Stimulated activated CD4-positive, alpha-beta T cell treated with anti-CD3 and anti-CD28 coated beads, Interleukin-2, amount 100 ng/mL, for 4 hours (primary cell): ENCODE measurements around the gene CCDC110.
"Not testable (repeated sequence)": the region's sequence is repeated elsewhere in the genome, so short reads cannot be mapped to it uniquely, and the experiment has no call there.

ENCODE experiments used
- DNase-seq: peaks from one replicate; pipeline ENCODE4 v3.0.0-alpha.2; 2020; ENCODE audit warnings: low read depth

Gene CCDC110

DNA sequence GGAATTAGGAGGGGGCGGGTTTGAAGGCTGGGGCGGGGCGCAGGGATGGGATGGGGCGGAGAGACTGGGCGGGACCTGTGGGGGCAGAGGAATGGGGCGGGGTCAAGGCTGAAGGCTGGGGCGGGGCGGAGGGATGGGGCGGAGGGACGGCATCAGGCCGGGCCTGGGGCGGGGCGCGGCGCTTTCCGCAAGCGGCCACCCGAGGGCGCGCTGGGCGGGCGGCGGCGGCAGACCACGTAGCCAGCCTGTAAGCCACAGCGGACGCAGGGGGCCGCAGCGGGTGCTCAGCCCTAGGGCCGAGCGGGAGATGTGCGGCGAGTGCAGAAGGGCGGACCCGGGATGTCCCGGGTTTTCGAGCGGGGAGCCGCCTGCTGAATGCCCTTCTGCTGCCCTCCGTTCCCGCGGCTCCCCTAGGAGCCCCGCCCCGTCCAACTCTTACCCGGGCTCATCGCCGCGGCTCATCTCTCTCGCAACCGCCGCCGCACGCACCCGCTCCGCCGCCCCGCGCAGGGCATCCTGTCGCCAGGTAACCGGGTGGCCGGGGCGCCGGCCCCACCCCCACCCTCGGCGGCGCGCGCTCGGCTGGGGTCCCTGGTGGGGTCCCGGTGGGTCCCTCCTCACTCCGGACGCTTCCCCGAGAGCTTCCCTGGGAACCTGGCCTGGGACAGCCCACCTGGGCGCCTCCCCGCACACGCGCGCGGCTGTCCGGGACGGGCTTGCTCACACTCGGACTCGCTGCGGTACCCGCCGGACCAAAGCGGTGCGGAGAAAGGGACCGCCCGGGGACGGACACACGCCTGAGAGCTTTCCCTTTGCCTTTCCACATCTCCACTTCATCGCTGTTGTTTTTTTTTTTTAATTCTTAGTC lies at the start of gene CCDC110:
TSS of gene CCDC110 (minus strand) at position 499 of the 868 bp plus-strand sequence. CDS start at position 449, 50 bp downstream.
- DNase-seq: peak; percentile 91

DNA sequence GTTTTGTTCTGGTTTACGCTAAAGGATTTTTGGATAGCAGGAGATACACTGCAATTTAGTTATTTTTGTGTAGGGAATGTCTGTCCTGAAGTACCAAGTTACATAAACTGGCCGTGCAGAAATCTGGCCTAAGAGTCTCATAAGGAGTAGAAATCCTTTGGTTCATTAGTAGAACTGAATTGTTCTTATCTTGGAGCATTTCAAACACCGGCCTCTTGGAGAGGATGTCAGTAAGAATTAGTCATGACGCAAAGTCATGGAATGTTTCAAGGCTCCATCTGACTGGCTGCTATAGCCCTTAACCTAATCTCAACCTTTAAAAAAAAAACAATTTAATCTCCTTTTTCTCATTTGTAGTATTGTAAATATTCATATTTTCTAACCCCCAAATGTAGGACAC lies 48.6 kb upstream of the CCDC110 start:
- DNase-seq: no peak

DNA sequence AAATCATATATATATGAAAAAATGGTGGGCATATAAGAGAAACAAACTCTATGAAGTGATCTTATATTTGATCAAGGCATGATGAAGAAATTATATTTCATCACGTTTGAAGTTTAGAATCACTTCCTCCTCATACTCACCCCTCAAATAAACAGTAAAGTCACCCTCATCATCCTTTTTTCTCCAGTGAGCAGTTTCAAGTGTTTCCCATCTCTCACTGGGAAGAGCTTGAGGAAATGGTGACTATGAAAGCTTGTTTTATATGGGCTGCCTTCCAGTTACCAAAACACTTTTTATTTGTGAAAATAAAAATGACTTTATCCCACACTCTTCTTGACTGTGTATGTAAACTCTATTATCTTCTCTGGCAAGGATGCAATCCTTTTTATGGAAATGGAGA lies 47.0 kb upstream of the CCDC110 start:
- DNase-seq: no peak

DNA sequence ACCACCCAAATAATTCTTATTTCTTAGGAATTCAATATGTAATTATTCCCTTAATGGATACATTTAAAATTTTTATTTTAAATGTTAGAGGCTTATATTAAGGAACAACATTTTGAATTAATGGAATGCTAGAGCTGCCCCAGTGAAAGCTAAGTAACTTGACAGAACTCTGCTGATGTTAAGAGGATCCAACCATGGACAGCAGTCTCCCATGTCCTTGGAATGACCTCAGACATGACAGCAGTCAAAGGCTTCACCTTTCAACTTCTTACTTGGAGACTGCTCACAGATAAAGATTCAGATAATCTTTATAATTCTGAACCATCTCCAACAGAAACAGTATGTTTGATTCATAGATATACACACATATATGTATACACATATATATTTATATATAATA lies 46.5 kb upstream of the CCDC110 start:
- no peak for DNase-seq

DNA sequence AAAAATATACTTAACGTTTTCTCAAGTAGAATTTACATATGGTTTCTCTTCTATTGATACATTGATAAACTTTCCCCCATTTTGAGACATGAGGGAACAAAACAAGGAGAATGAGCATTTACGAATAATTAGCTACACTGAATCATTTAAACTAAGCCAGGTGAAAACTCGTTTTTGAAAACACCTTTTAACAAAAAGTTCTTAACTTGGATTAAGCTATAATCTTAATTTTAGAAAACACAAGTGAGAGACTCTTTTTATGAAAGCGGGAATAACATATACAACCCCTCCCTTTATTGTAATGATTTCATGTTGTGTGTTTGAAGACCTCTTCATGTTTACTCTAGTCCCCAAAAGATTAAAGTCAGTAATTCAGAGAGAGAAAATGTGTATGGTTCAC lies 43.7 kb upstream of the CCDC110 start:
- DNase-seq: no peak

DNA sequence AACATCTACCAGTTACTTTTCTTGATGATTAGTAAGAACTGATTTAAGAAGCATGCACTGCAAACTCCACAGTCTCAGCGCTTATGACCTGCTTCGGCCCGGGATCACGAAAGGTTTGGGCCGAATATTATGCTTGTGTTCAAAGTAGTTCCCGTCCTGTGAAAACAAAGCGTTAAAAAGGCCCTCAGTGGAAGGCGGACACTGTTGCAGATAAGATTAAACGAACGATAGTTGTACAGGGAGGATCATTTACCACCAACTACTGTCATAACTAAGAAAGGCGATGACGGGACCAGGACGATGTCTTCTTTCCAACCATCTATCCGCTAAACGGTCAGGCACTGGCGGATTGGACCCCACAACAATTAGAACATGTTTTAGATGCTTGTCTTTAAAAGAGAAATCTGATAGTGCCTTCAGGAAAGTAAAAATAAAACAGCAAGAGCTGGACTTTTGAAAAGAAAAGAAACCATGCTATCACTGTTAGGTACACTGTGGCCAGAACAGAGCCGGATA lies 42.7 kb upstream of the CCDC110 start:
- DNase-seq: no peak

DNA sequence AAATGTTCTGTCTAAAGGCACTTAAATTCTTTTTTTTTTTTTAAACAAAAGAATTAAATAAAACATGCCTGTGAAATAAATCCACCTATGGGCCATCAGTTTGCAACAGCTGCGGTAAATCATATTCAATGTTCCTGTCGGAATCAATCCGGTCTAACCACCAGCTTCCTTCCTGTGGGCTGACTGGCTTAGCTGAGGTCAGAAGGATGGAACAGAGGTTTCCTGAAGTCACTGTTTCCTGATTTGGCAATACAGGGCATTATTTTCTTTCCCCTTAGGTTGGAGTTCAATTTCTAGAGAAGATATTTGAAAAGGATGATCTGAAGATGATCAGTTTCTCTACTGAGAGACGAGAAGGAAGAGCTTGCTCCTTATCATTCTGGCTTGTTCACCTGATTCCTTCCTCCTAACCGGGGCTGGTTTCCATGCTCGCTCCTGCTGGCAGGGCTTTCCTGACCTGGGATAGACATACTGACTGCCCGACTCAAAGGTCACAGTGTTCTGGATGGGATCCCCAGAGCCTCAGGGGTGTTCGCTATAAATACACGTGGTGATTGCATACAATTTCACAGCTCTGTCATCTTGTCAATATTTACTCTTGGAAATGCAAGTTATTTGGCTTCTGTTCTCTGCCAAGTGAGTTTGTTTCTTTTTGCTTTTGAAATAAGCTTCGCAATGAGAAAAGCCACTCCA lies 42.1 kb upstream of the CCDC110 start:
- no peak for DNase-seq

DNA sequence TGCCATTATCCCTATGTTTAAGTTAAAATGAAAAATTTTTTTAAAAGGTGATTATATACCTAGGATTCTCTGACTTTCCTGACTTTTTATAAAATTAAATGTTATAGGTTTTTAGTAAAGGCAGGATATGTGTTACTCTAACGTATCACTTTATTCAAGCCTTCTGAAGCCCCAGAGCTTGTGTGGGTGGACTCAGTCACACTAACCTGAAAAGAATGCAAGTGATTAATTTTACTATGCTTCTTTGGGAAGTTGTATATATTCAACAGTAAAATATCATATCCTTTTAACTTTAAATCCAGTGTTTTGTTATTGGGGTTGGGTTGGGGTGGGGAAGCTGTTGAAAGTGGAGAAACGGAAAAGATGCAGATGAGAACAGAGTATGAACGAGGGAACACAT lies 41.0 kb upstream of the CCDC110 start:
- no peak for DNase-seq

DNA sequence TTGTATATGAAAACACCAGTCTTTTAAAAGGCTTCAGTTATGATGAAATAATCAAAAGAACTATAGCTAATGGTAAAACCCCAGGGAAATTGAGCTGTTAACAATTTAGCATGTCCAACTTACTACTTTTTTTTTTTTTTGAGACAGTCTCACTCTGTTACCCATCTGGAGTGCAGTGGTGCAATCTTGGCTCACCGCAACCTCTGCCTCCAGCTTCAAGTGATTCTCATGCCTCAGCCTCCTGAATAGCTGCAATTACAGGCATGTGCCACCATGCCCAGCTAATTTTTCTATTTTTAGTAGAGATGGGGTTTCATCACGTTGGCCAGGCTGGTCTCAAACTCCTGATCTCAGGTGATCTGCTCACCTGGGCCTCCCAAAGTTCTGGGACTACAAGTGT lies 39.7 kb upstream of the CCDC110 start:
- not testable (repeated sequence) for DNase-seq

DNA sequence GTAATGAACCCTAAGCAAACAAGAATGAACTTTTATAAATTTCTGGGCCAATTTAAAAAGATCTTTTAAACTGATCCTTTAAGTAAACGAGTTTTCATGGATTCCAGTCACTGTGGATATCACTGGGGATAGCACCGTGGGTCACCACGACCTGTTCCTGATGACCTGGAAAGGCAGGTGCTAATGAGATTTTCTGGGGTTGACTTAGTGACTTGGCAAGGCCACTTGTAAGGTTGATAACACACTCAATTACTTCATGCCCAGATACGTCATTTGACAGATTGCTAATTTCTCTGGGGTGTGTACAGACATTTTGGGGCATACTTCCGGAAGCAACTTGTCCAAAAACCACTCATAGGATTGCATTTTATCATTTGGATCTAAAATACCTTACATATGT lies 39.3 kb upstream of the CCDC110 start:
- DNase-seq: no peak

DNA sequence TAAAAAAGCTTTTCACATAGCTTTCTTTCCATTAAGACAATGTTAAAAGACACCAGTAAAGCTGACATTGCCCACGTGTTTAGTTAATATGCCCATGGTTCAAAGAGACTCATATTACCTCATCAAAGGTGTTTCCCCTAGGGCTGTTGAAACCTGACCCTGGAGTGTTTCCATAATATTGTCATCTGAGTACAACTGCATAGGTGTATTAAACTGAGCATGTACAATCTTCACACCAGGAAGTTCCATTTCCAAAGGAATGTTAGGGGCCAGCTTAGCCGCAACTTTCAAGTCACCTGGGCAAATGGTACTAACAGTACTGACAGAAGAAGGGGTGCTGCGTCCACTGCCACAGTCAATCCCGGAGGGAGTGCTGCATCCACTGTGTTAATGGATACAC lies 36.6 kb upstream of the CCDC110 start:
- DNase-seq: no peak

DNA sequence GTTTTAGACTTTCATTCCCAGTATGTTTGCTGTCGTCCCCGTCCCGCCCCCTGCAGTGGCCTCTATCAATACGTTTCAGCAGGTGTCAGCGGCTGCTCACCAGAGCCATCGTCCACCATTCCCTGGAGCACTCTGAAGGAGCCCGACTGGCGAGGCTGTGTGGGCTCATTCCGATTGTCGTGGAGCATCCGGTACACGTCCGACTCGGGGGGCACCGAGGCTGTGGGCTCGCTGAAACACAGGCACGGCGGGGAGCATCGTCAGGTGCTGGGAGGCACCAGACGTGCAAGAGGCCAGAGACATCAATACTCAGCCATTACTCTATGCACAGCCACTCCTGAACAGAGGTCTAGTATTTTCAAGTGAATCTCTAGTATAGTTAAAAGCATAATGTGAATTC lies 34.9 kb upstream of the CCDC110 start:
- no peak for DNase-seq

DNA sequence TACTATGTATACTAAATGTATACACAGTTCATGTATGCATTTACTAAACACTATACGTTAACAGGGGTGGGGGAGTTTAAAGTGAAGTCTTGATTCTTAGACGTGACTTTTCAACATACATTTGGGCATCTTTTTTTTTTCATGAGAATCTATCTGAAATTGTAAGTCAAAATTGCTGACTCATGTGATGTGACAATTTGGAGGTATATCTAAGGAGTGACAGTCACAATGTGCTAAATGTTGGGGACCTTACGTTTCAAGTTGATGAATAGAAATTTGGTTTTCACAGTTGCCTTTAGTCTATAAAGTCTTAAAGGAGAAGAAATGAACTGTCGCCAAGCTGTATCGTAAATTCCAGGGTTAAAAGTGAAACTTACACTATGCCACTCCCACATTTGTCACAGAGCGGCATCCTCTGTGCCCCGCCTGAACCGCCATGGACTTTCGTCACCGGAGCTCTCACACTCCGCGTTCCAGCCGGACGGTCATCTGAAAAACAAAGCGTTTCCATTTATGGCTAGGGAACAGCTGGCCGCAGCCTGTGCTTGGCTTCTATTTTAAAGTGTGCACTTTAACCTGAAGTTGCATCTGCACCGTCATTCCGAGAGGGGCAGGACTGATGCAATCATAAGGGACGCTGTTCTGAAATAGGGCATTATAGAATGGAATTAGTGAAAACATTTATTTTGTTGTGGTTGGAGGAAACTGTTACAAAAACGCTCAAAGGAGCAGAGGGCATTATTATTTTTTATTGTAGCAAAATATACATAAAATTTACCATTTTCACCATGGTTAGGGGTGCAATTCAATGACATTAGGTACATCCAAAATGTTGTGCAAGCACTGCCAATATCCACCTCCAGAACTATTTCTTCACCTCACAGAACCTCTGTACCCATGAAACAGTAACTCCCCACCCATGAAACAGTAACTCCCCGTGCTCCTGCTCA lies 32.8 kb upstream of the CCDC110 start:
- DNase-seq: no peak

DNA sequence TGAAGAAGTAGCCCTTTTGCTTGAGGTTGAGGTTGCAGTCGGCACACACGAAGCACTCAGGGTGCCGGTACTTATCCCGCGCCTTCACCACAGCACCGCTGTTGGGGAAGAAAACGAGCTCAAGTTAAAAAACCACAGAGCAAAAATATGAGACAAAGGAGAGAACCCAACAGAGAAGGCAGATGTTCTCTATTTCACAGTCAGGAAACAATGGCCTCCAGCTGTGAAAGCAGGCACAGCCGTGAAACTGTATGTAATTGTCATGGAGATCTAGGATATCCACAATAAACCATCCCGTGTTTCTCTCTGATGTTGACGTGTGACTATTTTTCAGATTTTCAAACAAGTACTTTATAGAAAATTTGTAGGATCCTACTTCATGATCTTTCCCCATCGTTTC lies 30.9 kb upstream of the CCDC110 start:
- no peak for DNase-seq

DNA sequence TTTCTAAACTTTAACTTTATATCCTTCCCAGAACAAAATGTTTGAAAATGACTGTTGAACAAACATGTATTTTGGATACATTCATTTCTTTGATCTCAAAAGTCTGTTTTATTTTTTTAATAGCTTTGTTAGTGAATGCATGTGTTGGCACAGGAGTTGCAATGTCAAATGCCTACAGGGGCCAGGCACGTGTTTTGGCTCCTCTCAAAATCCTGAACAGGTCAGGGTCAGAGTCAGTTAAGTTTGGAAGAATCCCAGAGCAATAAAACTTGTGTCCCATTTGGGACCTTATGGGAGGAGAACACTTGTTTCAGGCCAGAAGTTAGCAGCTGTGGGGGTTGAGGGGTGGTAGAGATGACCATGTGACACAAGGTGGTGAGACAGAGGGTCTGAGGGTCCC lies 29.0 kb upstream of the CCDC110 start:
- DNase-seq: no peak

DNA sequence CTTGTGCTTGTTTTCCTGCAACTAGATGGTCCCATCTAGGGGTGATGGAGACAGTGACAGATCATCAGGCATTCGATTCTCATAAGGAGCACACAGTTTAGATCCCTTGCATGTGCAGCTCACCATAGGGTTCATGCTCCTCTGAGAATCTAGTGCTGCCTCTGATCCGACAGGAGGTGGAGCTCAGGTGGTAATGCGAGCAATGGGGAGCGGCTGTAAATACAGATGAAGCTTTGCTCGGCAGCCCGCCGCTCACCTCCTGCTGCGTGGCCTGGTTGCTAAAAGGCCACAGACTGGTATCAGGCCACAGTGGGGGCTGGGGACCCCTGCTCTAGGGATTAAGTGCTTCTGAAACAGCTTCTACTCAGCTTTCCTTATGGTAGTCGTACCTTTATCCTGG lies 28.5 kb upstream of the CCDC110 start:
- DNase-seq: no peak

DNA sequence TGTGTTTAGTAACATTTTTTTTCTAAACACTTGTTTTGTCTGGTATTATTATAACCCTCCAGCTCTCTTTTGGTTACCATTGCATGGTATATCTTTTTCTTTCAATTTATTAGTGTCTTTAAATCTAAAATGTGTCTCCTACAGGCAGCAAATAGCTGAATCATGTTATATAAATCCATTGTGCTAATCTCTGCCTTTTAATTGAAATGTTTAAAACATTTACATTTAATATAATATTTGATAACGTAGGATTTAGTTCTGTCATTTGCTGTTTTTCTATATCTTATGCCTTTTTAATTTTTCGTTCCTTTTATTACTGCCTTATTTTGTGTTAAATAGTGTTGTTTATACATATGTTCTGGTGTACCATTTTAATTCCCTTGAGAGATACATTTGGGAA lies 17.1 kb upstream of the CCDC110 start:
- DNase-seq: no peak

DNA sequence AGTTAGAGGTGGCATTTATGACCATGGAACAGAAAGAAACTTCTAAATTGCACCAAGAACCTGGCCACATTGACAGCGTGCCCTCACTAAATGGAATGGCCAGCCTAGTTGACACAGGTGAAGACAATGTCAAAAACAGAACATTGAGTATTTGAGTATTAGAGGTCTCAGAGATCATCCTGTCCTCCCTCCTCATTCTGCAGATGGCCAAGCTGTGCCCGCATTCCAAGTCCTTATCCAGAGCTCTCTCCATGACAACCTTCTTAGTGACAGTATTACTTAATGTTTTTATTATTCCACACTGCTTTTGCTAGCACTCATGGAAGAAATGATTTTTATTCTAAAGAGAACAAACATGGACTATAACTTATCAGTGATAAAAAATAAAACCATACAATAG lies 9.9 kb upstream of the CCDC110 start:
- DNase-seq: no peak

DNA sequence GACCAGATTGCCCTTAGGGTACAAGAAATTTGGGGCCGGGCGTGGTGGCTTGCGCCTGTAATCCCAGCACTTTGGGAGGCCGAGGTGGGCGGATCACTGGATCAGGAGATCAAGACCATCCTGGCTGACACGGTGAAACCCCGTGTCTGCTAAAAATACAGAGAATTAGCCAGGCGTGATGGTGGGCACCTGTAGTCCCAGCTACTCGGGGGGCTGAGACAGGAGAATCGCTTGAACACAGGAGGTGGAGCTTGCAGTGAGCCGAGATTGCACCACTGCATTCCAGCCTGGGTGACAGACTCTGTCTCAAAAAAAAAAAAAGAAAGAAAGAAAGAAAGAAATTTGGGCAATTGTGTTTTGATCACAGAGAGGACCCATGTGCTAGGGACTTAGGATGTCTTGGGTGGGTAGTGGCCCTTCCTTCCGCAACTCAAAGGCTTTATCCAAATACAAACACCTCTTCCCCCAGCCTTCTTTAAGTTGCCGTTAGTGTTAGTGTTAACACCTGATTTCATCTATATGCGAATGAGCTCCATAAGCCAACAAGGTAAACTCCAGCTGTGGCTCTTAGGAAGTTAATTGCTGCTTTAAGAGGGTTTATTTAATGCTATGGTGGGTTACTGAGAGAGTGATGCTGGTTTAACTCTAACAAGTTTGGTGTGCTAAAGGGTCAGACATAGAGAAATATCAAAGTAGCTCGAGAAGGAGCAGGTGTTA lies 8.6 kb upstream of the CCDC110 start:
- DNase-seq: no peak

DNA sequence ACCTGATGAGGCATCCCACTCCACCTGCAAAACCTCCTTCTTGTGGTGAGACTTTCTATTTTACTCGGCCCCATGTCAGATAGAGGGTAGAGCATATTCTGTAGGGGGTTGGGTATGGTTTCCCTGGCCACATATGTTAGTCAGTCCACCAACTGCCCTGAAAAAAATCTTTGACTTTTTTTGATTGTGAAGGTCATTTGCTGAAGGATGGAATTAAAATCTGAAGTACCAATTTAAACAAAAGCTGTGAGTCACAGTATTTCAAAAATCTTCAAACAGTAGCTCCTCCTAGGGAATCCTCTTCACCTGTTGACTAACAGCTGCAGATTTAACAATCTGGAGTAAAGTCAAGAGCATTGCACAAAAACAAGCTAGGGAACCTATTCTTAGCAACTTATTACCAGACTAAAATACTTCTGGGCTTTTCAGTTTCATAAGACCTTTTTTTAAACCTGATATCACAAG lies 8.0 kb upstream of the CCDC110 start:
- no peak for DNase-seq

DNA sequence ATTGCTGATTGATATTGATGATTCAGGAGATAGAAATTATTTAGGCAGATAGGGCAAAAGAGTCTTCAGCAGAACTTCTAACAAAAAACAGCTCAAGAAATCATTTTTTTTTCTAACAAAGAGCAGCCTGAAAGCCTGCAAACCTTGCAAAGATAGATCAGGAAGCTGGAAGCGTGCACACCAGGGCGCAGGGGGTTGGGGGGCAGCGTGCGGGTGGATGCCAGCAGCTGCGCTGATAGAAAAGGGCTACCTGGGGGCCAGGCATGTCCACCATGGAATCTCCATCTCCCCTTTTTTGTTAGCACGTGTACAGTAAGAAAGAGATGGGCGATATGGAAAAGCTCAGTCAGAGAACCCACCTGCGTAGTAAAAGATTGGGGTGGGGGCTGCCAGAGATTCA lies 1.7 kb upstream of the CCDC110 start:
- DNase-seq: no peak
